ENCODE results near the gene MAPK8. TPM values are rescaled to one million over a fixed set of nuclear protein-coding genes. Genes with fewer than 3 reads are reported as not detected.

Gene MAPK8
- total RNA-seq, 1 experiment from 2014 or later = 55.7 TPM

DNA sequence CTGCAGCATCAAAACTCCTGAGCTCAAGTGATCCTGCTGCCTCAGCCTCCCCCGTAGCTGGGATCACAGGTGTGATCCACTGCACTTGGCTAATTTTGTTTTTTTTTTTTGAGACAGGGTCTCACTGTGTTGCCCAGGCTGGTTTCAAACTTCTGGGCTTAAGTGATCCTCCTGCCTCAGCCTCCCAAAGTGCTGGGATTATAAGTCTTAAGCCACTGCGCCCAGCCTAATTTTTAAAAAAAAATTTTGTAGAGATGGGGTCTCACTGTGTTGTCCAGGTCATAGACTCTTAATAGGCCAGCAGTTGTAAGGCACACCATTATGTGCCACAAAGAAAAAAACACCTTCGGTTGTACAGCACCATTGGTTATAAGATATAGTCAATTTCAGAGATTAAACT is 122.4 kb downstream of the MAPK8 start:
- H3K4me1 Mint-ChIP-seq (ENCODE audit: low read depth, unreplicated experiment) = no peaks in the 10 kb centered on the region
- no TSS peak for BruUV-seq (replicated peaks)
- H3K4me3 Mint-ChIP-seq (ENCODE audit: low read depth, unreplicated experiment) = no peak overlapping the region
- no peak overlapping the region for H3K27ac Mint-ChIP-seq (ENCODE audit: unreplicated experiment)
- no peaks in the 10 kb centered on the region for H3K9me3 Mint-ChIP-seq (ENCODE audit: low read depth, unreplicated experiment)
- TF ChIP-seq, protein P1, sequence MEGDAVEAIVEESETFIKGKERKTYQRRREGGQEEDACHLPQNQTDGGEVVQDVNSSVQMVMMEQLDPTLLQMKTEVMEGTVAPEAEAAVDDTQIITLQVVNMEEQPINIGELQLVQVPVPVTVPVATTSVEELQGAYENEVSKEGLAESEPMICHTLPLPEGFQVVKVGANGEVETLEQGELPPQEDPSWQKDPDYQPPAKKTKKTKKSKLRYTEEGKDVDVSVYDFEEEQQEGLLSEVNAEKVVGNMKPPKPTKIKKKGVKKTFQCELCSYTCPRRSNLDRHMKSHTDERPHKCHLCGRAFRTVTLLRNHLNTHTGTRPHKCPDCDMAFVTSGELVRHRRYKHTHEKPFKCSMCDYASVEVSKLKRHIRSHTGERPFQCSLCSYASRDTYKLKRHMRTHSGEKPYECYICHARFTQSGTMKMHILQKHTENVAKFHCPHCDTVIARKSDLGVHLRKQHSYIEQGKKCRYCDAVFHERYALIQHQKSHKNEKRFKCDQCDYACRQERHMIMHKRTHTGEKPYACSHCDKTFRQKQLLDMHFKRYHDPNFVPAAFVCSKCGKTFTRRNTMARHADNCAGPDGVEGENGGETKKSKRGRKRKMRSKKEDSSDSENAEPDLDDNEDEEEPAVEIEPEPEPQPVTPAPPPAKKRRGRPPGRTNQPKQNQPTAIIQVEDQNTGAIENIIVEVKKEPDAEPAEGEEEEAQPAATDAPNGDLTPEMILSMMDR (IDR thresholded peaks at IDR 0.05; ENCODE audit: unreplicated experiment) = no peak
- no peak for DNase-seq
- H3K27me3 Mint-ChIP-seq (ENCODE audit: unreplicated experiment) = no peaks in the 10 kb centered on the region
- intact Hi-C loops (cut with micrococcal nuclease; ENCODE audit: unreplicated experiment) = no loop called here
- CTCF ChIA-PET = no interaction called here
- peaks cover 5% of the 10 kb centered on the region for H3K36me3 Mint-ChIP-seq (ENCODE audit: insufficient read depth, unreplicated experiment)

DNA sequence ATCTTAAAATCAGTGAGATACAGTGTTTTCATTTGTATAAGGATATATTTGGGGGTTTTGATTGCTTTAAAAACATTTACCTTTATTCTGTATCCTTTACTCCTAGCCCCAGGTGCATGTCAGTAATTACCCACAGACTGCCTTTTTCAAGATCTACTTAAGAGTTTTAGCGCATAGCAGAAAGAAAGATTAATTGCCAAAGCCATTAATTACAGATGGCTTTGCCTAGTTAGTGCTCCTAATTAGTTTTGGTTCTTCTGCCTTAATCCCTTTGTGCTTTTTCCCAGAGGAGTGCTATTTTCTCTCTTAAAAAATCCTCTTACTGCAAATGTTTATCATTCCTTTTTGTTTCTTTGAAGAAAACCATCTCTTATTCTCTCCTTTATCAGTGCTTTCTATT is 122.8 kb downstream of the MAPK8 start:
- H3K4me1 Mint-ChIP-seq (ENCODE audit: low read depth, unreplicated experiment) = no peaks in the 10 kb centered on the region
- peaks cover 5% of the 10 kb centered on the region for H3K36me3 Mint-ChIP-seq (ENCODE audit: insufficient read depth, unreplicated experiment)
- no peak overlapping the region for H3K4me3 Mint-ChIP-seq (ENCODE audit: low read depth, unreplicated experiment)
- CTCF ChIA-PET = no interaction called here
- H3K27ac Mint-ChIP-seq (ENCODE audit: unreplicated experiment) = no peak overlapping the region
- TF ChIP-seq, protein P1 (IDR thresholded peaks at IDR 0.05; ENCODE audit: unreplicated experiment) = no peak
- no peaks in the 10 kb centered on the region for H3K9me3 Mint-ChIP-seq (ENCODE audit: low read depth, unreplicated experiment)
- no peak for DNase-seq
- no peaks in the 10 kb centered on the region for H3K27me3 Mint-ChIP-seq (ENCODE audit: unreplicated experiment)
- BruUV-seq (replicated peaks) = no TSS peak
- intact Hi-C loops (cut with micrococcal nuclease; ENCODE audit: unreplicated experiment) = no loop called here

DNA sequence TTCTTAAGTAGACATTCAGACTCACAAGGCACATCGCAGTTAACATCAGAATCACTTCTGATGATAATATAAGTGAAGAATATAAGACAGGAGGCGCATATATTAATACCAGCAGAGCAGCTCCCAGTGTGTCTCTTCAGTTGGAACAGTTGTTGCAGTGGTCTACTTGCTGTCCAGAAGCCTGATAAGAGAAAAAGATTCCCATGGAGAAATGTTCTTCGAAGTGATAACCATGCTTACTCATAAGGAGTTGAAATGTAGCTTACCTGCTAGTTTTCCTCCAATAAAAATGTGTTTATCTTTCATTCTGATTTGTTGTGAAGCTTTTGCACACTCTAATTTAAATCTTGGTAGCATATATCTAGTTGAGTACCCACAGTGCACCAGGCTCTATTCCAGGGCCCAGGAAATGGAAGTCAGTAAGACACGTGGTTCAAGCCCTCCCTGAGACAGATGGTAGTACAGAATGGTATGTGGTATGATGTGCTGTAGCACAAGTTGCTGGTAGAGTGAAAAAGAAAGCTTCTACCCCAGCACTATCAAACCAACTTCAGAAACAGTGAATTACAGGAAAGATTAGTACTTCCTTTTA is 124.0 kb downstream of the MAPK8 start:
- BruUV-seq (replicated peaks) = no TSS peak
- H3K27ac Mint-ChIP-seq (ENCODE audit: unreplicated experiment) = no peak overlapping the region
- H3K27me3 Mint-ChIP-seq (ENCODE audit: unreplicated experiment) = no peaks in the 10 kb centered on the region
- no peak for DNase-seq
- no peak overlapping the region for H3K4me3 Mint-ChIP-seq (ENCODE audit: low read depth, unreplicated experiment)
- no peaks in the 10 kb centered on the region for H3K9me3 Mint-ChIP-seq (ENCODE audit: low read depth, unreplicated experiment)
- no peaks in the 10 kb centered on the region for H3K4me1 Mint-ChIP-seq (ENCODE audit: low read depth, unreplicated experiment)
- intact Hi-C loops (cut with micrococcal nuclease; ENCODE audit: unreplicated experiment) = no loop called here
- TF ChIP-seq, protein P1 (IDR thresholded peaks at IDR 0.05; ENCODE audit: unreplicated experiment) = no peak
- peaks cover 5% of the 10 kb centered on the region for H3K36me3 Mint-ChIP-seq (ENCODE audit: insufficient read depth, unreplicated experiment)
- CTCF ChIA-PET = no interaction called here

DNA sequence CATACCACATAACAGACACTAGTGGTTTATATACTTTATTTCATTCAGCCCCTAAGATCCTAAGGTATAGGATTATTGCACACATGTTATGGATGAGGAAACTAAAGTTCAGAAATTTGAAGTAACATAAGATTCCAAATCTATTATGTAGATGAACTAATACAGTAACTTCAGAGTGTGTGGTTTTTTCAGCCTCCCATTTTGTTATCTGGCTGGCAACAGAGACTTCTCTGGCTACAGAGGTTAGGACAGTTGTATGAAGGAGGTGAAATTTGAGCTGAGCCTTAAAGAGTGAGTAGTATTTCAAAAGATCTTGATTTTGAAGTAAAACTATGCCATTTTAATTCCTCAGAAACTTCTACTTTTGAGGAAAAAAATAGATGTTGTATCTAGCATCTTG is 125.4 kb downstream of the MAPK8 start:
- intact Hi-C loops (cut with micrococcal nuclease; ENCODE audit: unreplicated experiment) = no loop called here
- CTCF ChIA-PET = no interaction called here
- H3K4me3 Mint-ChIP-seq (ENCODE audit: low read depth, unreplicated experiment) = no peak overlapping the region
- DNase-seq = no peak
- no TSS peak for BruUV-seq (replicated peaks)
- no peaks in the 10 kb centered on the region for H3K4me1 Mint-ChIP-seq (ENCODE audit: low read depth, unreplicated experiment)
- peaks cover 5% of the 10 kb centered on the region for H3K36me3 Mint-ChIP-seq (ENCODE audit: insufficient read depth, unreplicated experiment)
- H3K9me3 Mint-ChIP-seq (ENCODE audit: low read depth, unreplicated experiment) = no peaks in the 10 kb centered on the region
- H3K27ac Mint-ChIP-seq (ENCODE audit: unreplicated experiment) = no peak overlapping the region
- TF ChIP-seq, protein P1 (IDR thresholded peaks at IDR 0.05; ENCODE audit: unreplicated experiment) = no peak
- no peaks in the 10 kb centered on the region for H3K27me3 Mint-ChIP-seq (ENCODE audit: unreplicated experiment)
